SK-N-SH treated with all-trans-retinoic acid at 6 μM for 48 hours (cell line): ENCODE measurements around the gene ADD1.

Source experiments
- ATAC-seq: fragments of 200-7000 bp; cut with Tn5 transposase; 3 replicates; pipeline ENCODE4 v1.9.1; 2020; ENCODE audit warnings: mild to moderate bottlenecking, moderate library complexity
- ARNTL ChIP-seq: fragments of 450-650 bp; formaldehyde crosslinking; IDR thresholded peaks from 2 replicates; pipeline ENCODE4 v1.5.0; 2020; ENCODE audit warnings: low read depth, mild to moderate bottlenecking, moderate library complexity, borderline replicate concordance
- CSDC2 ChIP-seq: fragments of 250-450 bp; sonication (Bioruptor Pico); IDR thresholded peaks from 2 replicates; pipeline ENCODE4 v1.5.0; 2020; ENCODE audit warnings: mild to moderate bottlenecking, moderate library complexity
- ESRRG ChIP-seq: fragments of 250-450 bp; sonication (Bioruptor Pico); IDR thresholded peaks from 2 replicates; pipeline ENCODE4 v1.6.1; 2021; ENCODE audit warnings: mild to moderate bottlenecking
- GLIS3 ChIP-seq: fragments of 250-450 bp; sonication (Bioruptor Pico); IDR thresholded peaks from 2 replicates; pipeline ENCODE4 v1.5.0; 2020; ENCODE audit warnings: mild to moderate bottlenecking, moderate library complexity
- ISL1 ChIP-seq: fragments of 250-450 bp; sonication (Bioruptor Pico); IDR thresholded peaks from 2 replicates; pipeline ENCODE4 v2.1.2; 2022; ENCODE audit warnings: mild to moderate bottlenecking, moderate library complexity
- OSR1 ChIP-seq: fragments of 250-450 bp; sonication (Bioruptor Pico); IDR thresholded peaks from 2 replicates; pipeline ENCODE4 v1.8.0; 2022; ENCODE audit warnings: moderate library complexity, mild to moderate bottlenecking, inconsistent platforms
- PPARA ChIP-seq: fragments of 250-450 bp; sonication (Bioruptor Pico); IDR thresholded peaks from 2 replicates; pipeline ENCODE4 v1.5.0; 2020; ENCODE audit warnings: mild to moderate bottlenecking, borderline replicate concordance
- RARB ChIP-seq: fragments of 250-450 bp; sonication (Bioruptor Pico); IDR thresholded peaks from 2 replicates; pipeline ENCODE4 v1.8.0; 2021; ENCODE audit warnings: mild to moderate bottlenecking, moderate library complexity
- SNAI2 ChIP-seq: fragments of 250-450 bp; sonication (Bioruptor Pico); IDR thresholded peaks from 2 replicates; pipeline ENCODE4 v1.5.0; 2020; ENCODE audit warnings: mild to moderate bottlenecking, moderate library complexity
- TCF4 ChIP-seq: fragments of 250-450 bp; sonication (Bioruptor Pico); IDR thresholded peaks from 2 replicates; pipeline ENCODE4 v1.8.0; 2021; ENCODE audit warnings: mild to moderate bottlenecking, moderate library complexity, borderline replicate concordance
- TOX ChIP-seq: fragments of 250-450 bp; sonication (Bioruptor Pico); IDR thresholded peaks from 2 replicates; pipeline ENCODE4 v1.8.0; 2021; ENCODE audit warnings: mild to moderate bottlenecking, moderate library complexity, borderline replicate concordance
- ZC3H10 ChIP-seq: fragments of 250-450 bp; sonication (Bioruptor Pico); IDR thresholded peaks from 2 replicates; pipeline ENCODE4 v1.5.1; 2021; ENCODE audit warnings: mild to moderate bottlenecking, moderate library complexity
- ZFP3 ChIP-seq: fragments of 250-450 bp; sonication (Bioruptor Pico); IDR thresholded peaks from 2 replicates; pipeline ENCODE4 v1.5.0; 2020; ENCODE audit warnings: mild to moderate bottlenecking, moderate library complexity
- ZFP30 ChIP-seq: fragments of 450-650 bp; formaldehyde crosslinking; IDR thresholded peaks from 2 replicates; pipeline ENCODE4 v1.5.0; 2022; ENCODE audit warnings: mild to moderate bottlenecking, moderate library complexity
- ZNF565 ChIP-seq: fragments of 450-650 bp; formaldehyde crosslinking; conservative IDR thresholded peaks from 2 replicates; pipeline ENCODE4 v1.5.0; 2020; ENCODE audit warnings: low read depth, mild to moderate bottlenecking, moderate library complexity
- ZNF70 ChIP-seq: fragments of 450-650 bp; formaldehyde crosslinking; IDR thresholded peaks from 2 replicates; pipeline ENCODE4 v1.5.0; 2020; ENCODE audit warnings: mild to moderate bottlenecking, moderate library complexity
- ZNF8 ChIP-seq: fragments of 450-650 bp; formaldehyde crosslinking; IDR thresholded peaks from 2 replicates; pipeline ENCODE4 v1.5.0; 2020; ENCODE audit warnings: mild to moderate bottlenecking, moderate library complexity
- TF ChIP-seq, protein P1 (sequence below): fragments of 250-450 bp; sonication (Bioruptor Pico); IDR thresholded peaks from 2 replicates; pipeline ENCODE4 v1.8.0; 2020; ENCODE audit warnings: mild to moderate bottlenecking, moderate library complexity, borderline replicate concordance
- TF ChIP-seq, protein P2 (sequence below): fragments of 250-450 bp; sonication (Bioruptor Pico); IDR thresholded peaks from 2 replicates; pipeline ENCODE4 v1.5.0; 2020; ENCODE audit warnings: mild to moderate bottlenecking, moderate library complexity
- TF ChIP-seq, protein P3 (sequence below): fragments of 250-450 bp; sonication (Bioruptor Pico); IDR thresholded peaks from 2 replicates; pipeline ENCODE4 v1.5.1; 2020; ENCODE audit warnings: low read depth, mild to moderate bottlenecking, moderate library complexity
- TF ChIP-seq, protein P4 (sequence below): fragments of 250-450 bp; sonication (Bioruptor Pico); IDR thresholded peaks from 2 replicates; pipeline ENCODE4 v1.5.1; 2021; ENCODE audit warnings: mild to moderate bottlenecking, moderate library complexity
- TF ChIP-seq, protein P5 (sequence below): fragments of 250-450 bp; sonication (Bioruptor Pico); IDR thresholded peaks from 2 replicates; pipeline ENCODE4 v1.8.0; 2021; ENCODE audit warnings: low read depth, mild to moderate bottlenecking, moderate library complexity, borderline replicate concordance

The ADD1 gene

DNA sequence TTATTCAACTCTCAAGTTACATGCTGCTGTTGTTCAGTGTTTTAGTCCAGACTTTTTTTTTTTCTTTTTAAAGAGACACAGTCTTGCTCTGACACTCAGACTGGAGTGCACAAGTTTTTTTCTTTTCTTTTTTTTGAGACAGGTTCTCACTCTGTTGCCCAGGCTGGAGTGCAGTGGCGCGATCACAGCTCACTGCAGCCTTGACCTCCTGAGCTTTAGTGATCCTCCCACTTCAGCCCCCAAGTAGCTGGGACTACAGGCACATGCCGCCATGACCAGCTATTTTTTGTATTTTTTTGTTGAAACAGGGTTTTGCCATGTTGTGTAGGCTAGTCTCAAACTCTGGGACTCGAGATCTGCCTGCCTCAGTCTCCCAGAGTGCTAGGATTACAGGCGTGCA is 11.9 kb downstream of the ADD1 start:
- TF ChIP-seq CSDC2 (CRISPR knock-in tag) (no peak), ARNTL (CRISPR knock-in tag) (no peak), ISL1 (no peak), TOX (no peak), ZFP3 (CRISPR knock-in tag) (no peak), ZNF70 (CRISPR knock-in tag) (no peak)

DNA sequence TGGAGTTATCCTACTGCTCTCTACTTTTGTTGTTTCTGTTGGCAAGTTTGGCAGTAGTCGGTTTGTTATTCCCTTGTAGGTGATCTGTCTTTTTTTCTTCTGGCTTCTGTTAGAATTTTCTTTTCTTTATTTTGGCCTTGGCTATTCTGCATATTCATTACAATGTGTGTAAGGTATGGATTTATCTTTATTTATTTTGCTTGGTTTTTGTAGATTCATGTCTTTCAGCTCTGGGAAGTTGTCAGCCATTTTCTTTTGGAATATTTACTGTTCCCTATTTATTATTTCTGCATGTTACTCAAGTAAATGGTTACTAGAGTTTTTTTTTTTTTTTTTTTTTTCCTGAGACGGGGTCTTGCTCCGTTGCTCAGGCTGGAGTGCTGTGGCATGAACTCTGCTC is 12.6 kb downstream of the ADD1 start:
- TF ChIP-seq ZNF8 (CRISPR knock-in tag) (no peak), SNAI2 (CRISPR knock-in tag) (no peak), PPARA (CRISPR knock-in tag) (no peak), ZC3H10 (CRISPR knock-in tag) (no peak), TCF4 (no peak), RARB (CRISPR knock-in tag) (no peak), TOX (no peak), GLIS3 (CRISPR knock-in tag) (no peak), ZNF565 (CRISPR knock-in tag) (no peak), ISL1 (no peak), ARNTL (CRISPR knock-in tag) (no peak), ESRRG (no peak)
- TF ChIP-seq, protein P1, sequence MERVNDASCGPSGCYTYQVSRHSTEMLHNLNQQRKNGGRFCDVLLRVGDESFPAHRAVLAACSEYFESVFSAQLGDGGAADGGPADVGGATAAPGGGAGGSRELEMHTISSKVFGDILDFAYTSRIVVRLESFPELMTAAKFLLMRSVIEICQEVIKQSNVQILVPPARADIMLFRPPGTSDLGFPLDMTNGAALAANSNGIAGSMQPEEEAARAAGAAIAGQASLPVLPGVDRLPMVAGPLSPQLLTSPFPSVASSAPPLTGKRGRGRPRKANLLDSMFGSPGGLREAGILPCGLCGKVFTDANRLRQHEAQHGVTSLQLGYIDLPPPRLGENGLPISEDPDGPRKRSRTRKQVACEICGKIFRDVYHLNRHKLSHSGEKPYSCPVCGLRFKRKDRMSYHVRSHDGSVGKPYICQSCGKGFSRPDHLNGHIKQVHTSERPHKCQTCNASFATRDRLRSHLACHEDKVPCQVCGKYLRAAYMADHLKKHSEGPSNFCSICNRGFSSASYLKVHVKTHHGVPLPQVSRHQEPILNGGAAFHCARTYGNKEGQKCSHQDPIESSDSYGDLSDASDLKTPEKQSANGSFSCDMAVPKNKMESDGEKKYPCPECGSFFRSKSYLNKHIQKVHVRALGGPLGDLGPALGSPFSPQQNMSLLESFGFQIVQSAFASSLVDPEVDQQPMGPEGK = no peak
- TF ChIP-seq, protein P2, sequence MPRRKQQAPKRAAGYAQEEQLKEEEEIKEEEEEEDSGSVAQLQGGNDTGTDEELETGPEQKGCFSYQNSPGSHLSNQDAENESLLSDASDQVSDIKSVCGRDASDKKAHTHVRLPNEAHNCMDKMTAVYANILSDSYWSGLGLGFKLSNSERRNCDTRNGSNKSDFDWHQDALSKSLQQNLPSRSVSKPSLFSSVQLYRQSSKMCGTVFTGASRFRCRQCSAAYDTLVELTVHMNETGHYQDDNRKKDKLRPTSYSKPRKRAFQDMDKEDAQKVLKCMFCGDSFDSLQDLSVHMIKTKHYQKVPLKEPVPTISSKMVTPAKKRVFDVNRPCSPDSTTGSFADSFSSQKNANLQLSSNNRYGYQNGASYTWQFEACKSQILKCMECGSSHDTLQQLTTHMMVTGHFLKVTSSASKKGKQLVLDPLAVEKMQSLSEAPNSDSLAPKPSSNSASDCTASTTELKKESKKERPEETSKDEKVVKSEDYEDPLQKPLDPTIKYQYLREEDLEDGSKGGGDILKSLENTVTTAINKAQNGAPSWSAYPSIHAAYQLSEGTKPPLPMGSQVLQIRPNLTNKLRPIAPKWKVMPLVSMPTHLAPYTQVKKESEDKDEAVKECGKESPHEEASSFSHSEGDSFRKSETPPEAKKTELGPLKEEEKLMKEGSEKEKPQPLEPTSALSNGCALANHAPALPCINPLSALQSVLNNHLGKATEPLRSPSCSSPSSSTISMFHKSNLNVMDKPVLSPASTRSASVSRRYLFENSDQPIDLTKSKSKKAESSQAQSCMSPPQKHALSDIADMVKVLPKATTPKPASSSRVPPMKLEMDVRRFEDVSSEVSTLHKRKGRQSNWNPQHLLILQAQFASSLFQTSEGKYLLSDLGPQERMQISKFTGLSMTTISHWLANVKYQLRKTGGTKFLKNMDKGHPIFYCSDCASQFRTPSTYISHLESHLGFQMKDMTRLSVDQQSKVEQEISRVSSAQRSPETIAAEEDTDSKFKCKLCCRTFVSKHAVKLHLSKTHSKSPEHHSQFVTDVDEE (CRISPR knock-in tag) = no peak
- TF ChIP-seq, protein P3, sequence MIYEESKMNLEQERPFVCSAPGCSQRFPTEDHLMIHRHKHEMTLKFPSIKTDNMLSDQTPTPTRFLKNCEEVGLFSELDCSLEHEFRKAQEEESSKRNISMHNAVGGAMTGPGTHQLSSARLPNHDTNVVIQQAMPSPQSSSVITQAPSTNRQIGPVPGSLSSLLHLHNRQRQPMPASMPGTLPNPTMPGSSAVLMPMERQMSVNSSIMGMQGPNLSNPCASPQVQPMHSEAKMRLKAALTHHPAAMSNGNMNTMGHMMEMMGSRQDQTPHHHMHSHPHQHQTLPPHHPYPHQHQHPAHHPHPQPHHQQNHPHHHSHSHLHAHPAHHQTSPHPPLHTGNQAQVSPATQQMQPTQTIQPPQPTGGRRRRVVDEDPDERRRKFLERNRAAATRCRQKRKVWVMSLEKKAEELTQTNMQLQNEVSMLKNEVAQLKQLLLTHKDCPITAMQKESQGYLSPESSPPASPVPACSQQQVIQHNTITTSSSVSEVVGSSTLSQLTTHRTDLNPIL (CRISPR knock-in tag) = no peak
- TF ChIP-seq, protein P4, sequence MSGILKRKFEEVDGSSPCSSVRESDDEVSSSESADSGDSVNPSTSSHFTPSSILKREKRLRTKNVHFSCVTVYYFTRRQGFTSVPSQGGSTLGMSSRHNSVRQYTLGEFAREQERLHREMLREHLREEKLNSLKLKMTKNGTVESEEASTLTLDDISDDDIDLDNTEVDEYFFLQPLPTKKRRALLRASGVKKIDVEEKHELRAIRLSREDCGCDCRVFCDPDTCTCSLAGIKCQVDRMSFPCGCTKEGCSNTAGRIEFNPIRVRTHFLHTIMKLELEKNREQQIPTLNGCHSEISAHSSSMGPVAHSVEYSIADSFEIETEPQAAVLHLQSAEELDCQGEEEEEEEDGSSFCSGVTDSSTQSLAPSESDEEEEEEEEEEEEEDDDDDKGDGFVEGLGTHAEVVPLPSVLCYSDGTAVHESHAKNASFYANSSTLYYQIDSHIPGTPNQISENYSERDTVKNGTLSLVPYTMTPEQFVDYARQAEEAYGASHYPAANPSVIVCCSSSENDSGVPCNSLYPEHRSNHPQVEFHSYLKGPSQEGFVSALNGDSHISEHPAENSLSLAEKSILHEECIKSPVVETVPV (CRISPR knock-in tag) = no peak
- no peak for ATAC-seq

More for the DNA sequence above, 11.9 kb downstream of the ADD1 start:
- no peak for ATAC-seq

DNA sequence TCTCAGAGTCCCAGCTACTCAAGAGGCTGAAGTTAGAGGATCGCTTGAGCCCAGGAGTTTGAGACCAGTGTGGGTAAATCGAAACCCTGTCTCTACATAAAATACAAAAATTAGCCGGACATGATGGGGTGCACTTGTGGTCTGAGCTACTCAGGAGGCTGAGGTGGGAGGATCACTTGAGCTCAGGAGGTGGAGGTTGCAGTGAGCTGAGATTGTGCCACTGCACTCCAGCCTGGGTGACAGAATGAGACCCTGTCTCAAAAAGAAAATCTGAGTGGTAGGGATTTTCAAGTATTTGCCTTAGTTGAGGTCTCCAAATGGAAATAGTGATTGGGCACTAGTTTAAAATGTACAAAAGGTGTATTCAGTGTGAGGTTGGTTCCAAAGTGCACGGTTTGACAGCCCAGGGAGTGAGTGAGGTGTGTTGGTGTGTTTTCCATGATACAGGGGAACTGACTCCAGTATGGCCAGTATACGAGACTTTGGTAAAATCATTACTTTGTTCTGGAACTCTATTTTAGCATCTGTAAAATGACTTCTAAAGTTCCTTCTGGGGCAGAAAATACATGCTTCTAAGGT is 13.8 kb downstream of the ADD1 start:
- no peak for TF ChIP-seq ZFP30
- TF ChIP-seq, all 23 proteins: peak for 0
- ATAC-seq = no peak

DNA sequence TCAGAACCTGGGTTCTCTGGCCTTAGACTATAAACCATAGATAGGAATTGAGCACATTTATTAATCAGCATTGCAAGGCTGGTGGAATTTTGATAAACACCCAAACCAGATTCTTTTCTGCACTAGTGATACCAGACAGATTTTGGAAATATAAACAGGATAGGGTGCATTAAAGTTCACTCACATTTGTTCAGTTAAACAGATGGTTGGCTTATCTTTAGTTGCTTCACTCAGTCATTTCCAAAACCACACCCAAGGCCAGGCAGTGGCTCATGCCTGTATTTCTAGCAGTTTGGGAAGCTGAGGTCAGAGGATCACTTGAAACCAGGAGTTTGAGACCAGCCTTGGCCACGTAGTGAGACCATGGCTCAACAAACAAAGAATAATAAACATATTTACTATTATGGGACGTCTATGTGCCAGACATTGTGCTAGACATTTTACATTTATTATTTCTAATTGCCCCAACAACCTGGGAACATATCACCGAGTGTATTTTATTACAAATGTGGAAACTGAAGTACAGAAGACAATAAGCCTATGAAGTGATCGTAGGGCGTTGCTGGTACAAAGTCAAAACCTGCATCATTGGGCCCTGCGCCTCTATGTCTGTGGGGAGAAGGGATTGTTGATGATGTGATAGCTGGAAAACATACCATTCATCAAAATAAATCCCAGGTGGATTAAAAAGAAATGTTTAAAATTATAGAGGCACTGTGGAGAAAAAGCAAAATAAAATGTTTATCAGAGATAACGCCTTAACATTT is 15.0 kb downstream of the ADD1 start:
- no peak for ATAC-seq

DNA sequence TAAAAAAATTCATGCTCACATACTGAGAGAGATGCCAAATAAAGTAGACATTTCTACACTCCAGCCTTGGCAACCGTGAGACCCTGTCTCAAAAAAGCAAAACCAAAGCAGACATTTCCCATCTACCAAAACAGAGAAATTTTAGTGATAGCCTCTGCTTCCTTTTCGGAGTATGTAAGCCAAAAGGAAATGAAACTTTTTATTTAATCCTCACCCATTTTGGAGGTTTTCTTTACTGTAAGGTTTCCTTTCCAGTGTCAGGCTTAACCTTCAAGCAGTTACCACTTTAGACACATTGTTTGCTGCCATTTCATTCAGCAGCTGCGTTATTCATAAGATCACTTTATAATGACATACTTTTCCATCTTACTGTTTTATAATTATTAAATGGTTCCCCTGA is 15.9 kb downstream of the ADD1 start:
- no peak for ATAC-seq
- TF ChIP-seq GLIS3 (CRISPR knock-in tag) (no peak), ZC3H10 (CRISPR knock-in tag) (no peak), ZNF565 (CRISPR knock-in tag) (no peak), ISL1 (no peak), ZNF8 (CRISPR knock-in tag) (no peak), ARNTL (CRISPR knock-in tag) (no peak), OSR1 (CRISPR knock-in tag) (no peak), PPARA (CRISPR knock-in tag) (no peak), ZFP30 (no peak)
- TF ChIP-seq, protein P4 (CRISPR knock-in tag) = no peak
- TF ChIP-seq, protein P5, sequence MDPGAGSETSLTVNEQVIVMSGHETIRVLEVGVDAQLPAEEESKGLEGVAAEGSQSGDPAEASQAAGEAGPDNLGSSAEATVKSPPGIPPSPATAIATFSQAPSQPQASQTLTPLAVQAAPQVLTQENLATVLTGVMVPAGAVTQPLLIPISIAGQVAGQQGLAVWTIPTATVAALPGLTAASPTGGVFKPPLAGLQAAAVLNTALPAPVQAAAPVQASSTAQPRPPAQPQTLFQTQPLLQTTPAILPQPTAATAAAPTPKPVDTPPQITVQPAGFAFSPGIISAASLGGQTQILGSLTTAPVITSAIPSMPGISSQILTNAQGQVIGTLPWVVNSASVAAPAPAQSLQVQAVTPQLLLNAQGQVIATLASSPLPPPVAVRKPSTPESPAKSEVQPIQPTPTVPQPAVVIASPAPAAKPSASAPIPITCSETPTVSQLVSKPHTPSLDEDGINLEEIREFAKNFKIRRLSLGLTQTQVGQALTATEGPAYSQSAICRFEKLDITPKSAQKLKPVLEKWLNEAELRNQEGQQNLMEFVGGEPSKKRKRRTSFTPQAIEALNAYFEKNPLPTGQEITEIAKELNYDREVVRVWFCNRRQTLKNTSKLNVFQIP (CRISPR knock-in tag) = no peak

More for the DNA sequence above, 15.0 kb downstream of the ADD1 start:
- no peak for TF ChIP-seq TOX
